Adipocyte (in vitro differentiated cells): ENCODE results near the gene PWP2.
"Not testable (repeated sequence)": the region's sequence is repeated elsewhere in the genome, so short reads cannot be mapped to it uniquely, and the experiment has no call there.

Source experiments
- DNase-seq: peaks from one replicate; pipeline ENCODE4 v3.0.0-alpha.2; 2015; ENCODE audit warnings: low read depth
- H3K27me3 ChIP-seq: replicated peaks from 2 replicates; pipeline ENCODE4 v1.7.0; 2013; ENCODE audit warnings: mild to moderate bottlenecking, low read length, moderate library complexity; ENCODE audit not compliant: control insufficient read depth, insufficient read depth
- H3K36me3 ChIP-seq: 2 replicates; pipeline ENCODE4 v1.7.0; 2013; ENCODE audit warnings: low read length, mild to moderate bottlenecking, moderate library complexity; ENCODE audit not compliant: control insufficient read depth, insufficient read depth, severe bottlenecking
- H3K4me1 ChIP-seq: 2 replicates; pipeline ENCODE4 v1.7.0; 2013; ENCODE audit warnings: mild to moderate bottlenecking, low read length, moderate library complexity; ENCODE audit not compliant: control insufficient read depth, insufficient read depth
- H3K4me3 ChIP-seq: 2 replicates; pipeline ENCODE4 v1.7.0; 2013; ENCODE audit warnings: mild to moderate bottlenecking, low read length, moderate library complexity
- H3K9ac ChIP-seq: 2 replicates; pipeline ENCODE4 v1.7.0; 2013; ENCODE audit warnings: mild to moderate bottlenecking, low read length, moderate library complexity
- H3K9me3 ChIP-seq: 2 replicates; pipeline ENCODE4 v1.7.0; 2013; ENCODE audit warnings: mild to moderate bottlenecking, low read length, moderate library complexity; ENCODE audit not compliant: control insufficient read depth

Gene PWP2

DNA sequence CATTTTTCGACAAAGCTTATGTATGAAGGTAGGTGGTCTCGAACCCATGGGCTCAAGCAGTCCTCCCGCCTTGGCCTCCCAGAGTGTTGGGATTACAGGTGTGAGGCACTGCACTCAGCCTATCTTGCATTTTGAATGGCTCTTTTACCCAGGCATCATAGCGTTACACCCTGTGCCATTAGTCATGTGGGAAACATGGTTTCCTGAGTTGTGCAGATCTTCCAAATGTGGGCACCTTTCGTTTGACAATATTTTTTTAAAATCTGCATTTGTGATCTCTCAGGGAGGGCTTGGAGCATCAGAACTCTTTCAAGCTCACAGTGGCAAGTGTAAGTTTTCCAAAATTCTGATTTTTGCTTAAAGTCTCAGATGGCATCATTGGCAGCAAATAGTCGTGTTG, 8.7 kb upstream of the PWP2 start:
- H3K9ac ChIP-seq, H3K4me3 ChIP-seq, H3K9me3 ChIP-seq, H3K27me3 ChIP-seq, DNase-seq, H3K4me1 ChIP-seq: not testable (repeated sequence)
- peaks cover 11% of the 10 kb centered on the region for H3K36me3 ChIP-seq

DNA sequence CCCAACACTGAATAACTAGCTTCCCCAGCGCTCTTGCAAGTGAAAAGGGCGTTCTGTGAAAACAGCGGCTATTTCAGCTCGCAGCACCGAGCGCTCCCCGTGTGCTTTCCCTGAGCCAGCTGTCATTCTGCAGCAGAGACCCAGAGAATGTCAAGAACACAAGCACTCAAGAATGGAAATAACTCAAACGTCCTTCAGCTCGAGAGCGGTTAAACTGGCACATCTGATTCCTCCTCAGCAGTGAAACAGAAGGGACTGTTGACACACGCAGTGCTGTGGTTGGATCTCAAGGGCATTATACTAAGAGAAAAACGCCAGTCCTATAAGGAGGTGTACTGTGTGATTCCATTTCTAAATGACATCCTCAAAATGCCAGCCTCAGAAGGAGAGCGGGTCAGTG, 8.2 kb upstream of the PWP2 start:
- H3K27me3 ChIP-seq, DNase-seq, H3K4me3 ChIP-seq, H3K4me1 ChIP-seq, H3K9me3 ChIP-seq, H3K9ac ChIP-seq, H3K36me3 ChIP-seq: not testable (repeated sequence)

DNA sequence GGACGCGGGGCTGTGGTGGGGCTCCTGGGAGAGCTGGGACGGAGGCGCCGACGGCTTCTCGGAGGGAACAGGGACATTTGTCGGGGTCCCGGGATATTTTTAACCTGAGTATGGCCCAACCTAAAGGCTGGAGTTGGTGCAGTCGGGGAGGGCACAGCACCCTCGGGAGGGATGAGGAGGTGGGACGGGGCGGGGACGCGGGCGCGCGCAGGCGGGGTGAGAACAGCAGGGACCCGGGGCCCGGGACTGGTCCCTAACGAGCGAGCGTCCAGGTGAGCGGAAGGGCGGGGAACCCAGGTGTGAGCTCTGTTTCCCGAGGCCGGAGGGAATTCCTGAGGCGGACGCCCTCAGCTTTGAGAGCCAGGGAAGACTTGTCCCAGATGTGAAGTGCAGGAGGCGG, 390 bp downstream of the PWP2 start:
- not testable (repeated sequence) for H3K9me3 ChIP-seq, H3K36me3 ChIP-seq, H3K4me3 ChIP-seq, H3K4me1 ChIP-seq, H3K9ac ChIP-seq, H3K27me3 ChIP-seq, DNase-seq

DNA sequence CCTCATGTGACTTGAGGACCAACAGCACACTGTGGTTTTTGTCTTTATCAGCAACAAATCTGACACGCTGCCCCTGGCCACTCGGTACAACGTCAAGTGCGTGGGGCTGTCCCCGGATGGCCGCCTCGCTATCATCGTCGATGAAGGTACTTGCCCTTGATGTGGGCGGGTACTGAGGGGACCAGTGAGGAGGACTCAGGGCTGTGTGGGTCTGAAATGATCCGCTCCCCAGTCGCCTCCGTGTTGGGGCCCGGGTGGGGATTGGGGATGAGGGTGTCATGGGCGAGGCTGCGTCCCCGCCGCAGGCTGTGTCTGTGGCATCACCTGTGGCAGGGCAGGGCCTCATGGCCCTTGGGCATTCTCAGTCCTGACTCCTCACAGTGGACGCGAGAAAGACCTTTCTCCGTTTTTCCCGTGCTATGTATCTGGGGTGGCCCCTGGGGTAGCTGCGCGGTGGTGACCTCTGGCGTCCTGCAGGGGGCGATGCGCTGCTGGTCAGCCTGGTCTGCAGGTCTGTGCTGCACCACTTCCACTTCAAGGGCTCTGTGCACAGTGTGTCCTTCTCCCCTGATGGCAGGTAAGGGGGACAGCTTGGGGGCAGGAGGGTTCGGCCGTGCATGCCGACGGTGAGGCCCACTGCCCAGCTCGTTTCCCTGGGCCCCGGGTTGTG, 6.6 kb downstream of the PWP2 start:
- not testable (repeated sequence) for H3K9ac ChIP-seq, DNase-seq, H3K9me3 ChIP-seq, H3K36me3 ChIP-seq, H3K27me3 ChIP-seq, H3K4me1 ChIP-seq, H3K4me3 ChIP-seq

DNA sequence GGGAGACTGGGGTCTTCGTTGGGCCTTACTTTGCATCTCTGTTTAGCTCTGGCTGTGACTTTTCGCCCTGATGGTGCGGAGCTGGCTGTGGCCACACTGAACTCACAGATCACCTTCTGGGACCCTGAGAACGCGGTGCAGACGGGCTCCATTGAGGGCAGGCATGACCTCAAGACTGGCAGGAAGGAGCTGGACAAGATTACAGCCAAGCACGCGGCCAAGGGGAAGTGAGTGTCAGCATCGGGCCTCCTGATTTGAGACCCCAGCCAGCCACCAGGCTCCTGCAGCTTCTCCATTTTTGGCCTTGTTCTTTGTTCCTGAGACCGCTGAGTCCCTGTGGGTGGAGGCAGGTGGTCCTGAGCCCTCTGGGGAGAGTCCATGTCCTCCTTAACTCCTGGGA, 14.9 kb downstream of the PWP2 start:
- not testable (repeated sequence) for H3K9me3 ChIP-seq, DNase-seq

DNA sequence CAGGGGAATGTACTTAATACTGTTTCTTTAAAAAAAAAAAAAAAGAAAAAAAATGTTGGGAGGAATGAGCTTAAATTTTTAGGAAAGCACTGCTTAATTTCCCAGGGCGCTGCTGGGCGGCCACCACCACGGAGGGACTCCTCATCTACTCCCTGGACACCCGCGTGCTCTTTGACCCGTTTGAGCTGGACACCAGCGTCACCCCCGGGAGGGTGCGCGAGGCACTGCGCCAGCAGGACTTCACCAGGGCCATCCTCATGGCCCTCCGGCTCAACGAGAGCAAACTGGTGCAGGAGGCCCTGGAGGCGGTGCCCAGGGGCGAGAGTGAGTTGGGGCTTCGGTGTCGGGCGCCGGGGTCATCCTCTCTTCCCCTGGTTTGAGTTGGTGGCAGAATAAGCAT, 20.6 kb downstream of the PWP2 start:
- H3K9me3 ChIP-seq, H3K27me3 ChIP-seq, H3K36me3 ChIP-seq, H3K9ac ChIP-seq, H3K4me1 ChIP-seq, DNase-seq, H3K4me3 ChIP-seq: not testable (repeated sequence)

More for the DNA sequence above, 14.9 kb downstream of the PWP2 start:
- not testable (repeated sequence) for H3K36me3 ChIP-seq, H3K27me3 ChIP-seq, H3K4me3 ChIP-seq, H3K4me1 ChIP-seq, H3K9ac ChIP-seq

DNA sequence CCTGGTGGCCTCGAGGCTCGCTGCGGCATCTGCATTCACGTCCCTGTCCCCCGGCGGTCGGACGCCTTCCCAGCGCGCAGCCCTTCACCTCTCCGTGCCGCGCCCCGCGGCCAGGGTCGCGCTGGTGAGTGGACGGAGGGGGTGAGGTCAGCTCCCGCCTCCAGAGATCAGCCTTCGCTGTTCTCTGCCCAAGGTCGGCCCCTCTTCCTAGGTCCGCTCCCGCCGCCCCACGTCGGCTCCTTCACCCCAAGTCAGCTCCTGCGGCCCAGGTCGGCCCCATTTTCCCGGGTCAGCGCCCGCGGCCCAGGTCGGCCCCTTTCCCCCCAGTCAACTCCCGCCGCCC, 26.5 kb downstream of the PWP2 start:
- H3K9ac ChIP-seq, DNase-seq, H3K4me3 ChIP-seq, H3K36me3 ChIP-seq, H3K27me3 ChIP-seq, H3K9me3 ChIP-seq, H3K4me1 ChIP-seq: not testable (repeated sequence)

DNA sequence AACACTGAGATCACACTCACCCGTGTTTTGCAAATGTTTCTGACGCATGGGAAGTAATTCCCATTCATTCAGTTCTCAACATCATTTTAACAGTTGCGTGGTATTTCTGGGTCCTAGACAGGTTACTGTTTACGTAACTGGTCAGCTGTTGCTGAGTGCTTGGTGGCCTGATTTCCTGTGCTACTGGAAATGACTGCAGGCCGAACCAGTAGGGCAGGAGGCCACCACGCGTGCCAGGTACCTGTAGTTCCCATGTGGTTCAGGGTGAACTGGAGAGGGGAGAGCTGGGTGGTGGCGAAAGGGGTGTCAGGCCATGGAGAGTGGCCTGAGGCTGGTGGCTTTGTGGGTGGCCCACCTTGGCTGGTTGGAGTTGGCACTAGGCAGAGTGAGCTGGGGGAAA, 27.5 kb downstream of the PWP2 start:
- H3K4me1 ChIP-seq, H3K9ac ChIP-seq, DNase-seq, H3K4me3 ChIP-seq, H3K27me3 ChIP-seq, H3K36me3 ChIP-seq, H3K9me3 ChIP-seq: not testable (repeated sequence)

DNA sequence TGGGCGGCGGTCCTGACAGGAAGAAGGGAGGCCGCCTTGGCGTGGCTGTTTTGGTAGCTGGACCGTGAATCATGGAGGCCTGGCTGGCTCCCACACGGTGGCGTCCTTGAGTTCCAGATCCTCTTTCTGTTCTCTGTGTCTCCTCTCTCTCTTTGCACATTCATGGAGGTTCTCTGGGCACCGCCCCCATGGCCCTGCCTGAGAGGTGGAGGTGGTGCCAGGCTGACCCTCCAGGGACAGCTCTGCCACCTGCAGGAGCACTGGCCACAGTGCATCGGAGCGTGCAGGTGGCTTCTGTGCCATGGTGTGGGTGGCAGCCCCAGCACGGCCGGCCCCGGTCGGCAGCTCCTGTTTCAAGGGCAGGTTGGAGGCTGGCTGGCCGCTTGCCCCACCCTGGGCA, 30.8 kb downstream of the PWP2 start:
- not testable (repeated sequence) for H3K4me1 ChIP-seq, H3K4me3 ChIP-seq, H3K9me3 ChIP-seq, H3K36me3 ChIP-seq, H3K9ac ChIP-seq, H3K27me3 ChIP-seq, DNase-seq

DNA sequence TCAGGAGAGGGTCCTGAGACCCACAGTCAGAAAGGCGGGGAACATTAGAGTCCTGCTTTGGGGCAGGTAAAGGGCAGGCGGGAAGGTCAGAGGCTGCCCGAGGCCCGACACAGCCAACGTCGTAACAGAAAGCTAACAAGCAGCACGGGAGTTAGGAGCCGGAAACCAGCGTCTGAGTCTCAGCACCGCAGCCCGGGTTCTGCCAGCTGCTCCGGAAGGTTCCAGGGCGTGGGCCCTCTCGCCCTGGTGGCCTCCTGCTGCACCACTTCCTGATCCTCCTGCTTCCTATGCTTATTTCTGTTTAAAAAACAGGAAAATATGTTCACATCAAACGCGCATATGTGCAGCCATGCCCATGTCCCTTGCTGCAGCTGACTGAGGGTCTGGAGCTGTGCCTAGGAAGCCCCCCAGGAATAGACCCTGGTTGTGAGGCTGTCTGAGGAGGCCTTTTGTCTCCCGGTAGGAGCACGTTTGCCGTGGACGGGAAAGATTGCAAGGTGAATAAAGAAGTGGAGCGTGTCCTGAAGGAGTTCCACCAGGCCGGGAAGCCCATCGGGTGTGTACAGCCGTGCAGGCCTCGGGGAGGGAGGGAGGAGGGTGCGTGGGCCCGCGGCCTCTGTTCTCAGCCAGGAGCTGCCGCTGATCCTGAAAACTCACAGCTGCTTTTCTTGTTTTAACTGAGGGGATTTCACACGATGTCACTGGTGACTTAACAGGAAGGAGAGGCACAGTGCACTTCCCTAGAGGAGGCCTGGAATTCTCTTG, 32.8 kb downstream of the PWP2 start:
- not testable (repeated sequence) for DNase-seq, H3K9ac ChIP-seq, H3K9me3 ChIP-seq, H3K36me3 ChIP-seq, H3K4me1 ChIP-seq, H3K4me3 ChIP-seq, H3K27me3 ChIP-seq

DNA sequence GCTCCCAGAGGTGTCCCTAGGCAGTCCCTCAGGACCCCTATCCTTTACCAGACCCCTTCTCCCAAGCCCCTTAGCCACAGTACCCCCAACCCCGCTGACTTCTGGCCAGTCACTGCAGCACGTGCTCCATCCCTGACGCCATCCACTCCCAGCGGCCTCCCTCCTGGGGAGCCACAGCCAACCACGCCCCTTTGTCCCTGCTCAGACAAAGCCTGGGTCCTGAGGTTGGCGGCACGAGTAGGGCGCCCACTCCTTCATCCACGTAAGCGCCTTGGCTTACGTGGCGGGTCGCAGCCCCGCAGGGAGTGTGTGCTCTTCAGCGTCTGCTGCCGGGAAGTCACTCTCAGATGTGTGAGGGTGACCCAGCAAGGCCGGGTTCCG, 33.3 kb downstream of the PWP2 start:
- not testable (repeated sequence) for H3K4me3 ChIP-seq, H3K27me3 ChIP-seq, DNase-seq, H3K9me3 ChIP-seq, H3K36me3 ChIP-seq, H3K9ac ChIP-seq, H3K4me1 ChIP-seq

DNA sequence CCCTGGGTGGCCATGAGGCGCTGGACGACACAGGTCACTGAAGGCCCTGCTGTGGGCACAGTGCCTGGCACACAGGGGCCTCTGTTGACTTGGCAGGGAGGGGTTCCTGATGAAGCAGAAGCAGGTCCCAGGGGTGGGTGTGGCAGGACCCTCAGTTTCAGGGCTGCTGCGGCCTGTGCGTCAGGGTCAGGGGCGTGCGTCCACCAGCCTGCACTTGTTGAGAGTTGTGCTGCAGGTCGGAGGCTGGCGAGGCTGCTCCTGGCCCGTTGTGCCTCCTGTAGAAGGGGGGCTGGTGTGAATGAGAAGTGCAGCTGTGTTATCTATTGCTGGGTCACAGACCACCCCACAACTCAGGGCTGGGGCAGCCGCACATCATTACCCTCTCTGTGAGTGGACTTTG, 35.3 kb downstream of the PWP2 start:
- not testable (repeated sequence) for H3K9me3 ChIP-seq, H3K36me3 ChIP-seq, DNase-seq, H3K27me3 ChIP-seq, H3K4me3 ChIP-seq, H3K9ac ChIP-seq, H3K4me1 ChIP-seq
